T follicular helper cell (primary cell): ENCODE results near the gene NR3C2.

Experiments
- DNase-seq: peaks from one replicate; pipeline ENCODE4 v3.0.0-alpha.2; 2020; ENCODE audit warnings: low read depth
- total RNA-seq, 2 experiments: gene quantifications; one replicate each; lab custom pipeline; 2026; lab: John Stamatoyannopoulos, UW

NR3C2 gene
- 9.2 to 55.8 reads per million in 2 experiments for total RNA-seq

- peak; percentile 97 for DNase-seq
Observed at GRCh38 chr4:148441986-148442831, at the start of gene NR3C2. NR3C2 (minus strand) TSS chr4:148442414.

DNA sequence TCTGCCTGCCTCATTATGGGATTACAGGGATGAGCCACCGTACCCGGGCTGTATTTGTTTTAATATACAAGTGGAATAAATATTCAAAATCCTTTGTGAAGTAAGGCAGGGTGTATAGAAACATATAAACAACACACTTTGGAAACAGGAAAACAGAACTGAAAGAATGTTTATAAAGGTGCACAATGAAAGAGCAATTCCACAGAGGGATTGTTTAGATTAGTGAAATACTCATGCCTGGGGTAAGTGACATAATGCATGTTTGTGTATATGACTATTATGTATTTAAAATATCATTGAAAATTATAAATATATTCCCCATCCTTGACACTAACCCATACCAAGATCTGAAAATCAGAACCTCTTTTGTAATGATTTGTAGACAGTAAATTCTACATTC, 45.0 kb upstream of the NR3C2 start:
- no peak for DNase-seq

DNA sequence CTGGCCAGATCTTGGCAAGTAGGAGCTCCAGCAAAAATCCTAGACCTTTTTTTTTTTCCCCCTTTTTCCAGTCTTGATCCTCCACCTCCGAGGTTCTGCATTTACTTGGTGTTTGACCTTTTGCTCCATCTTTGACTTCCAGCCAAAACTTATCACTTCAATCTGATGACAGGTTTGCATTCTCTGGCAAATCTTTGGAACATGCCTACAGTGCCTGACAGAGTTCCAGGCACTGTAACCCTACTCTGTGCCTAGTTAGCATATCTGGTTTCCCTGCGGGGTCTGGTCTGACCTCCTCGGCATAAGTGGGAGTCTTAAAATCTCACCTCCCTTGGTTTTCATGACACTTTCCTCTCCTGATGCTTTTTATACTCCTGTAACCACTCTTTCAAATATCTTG, 39.4 kb upstream of the NR3C2 start:
- DNase-seq = no peak

DNA sequence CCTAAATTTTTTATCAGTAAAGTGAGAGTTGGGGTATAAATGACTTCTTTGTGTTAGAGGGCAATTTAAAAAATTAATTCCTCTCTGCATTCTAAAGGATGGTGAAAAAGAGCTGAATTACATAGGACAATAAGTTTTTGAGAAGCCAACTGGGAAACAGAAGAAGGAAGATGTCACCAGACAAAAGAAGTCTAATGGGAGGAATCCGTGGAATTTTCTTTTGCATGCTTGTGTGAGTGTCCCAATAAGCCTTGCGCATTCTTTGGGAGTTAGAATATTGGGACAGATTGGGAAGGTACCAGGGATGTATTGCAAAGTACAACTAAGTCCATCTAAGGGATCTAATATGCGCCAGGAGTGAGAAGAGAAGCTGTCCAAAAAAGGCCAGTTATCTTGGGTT, 35.1 kb upstream of the NR3C2 start:
- DNase-seq = no peak

- no peak for DNase-seq
Observed at GRCh38 chr4:148469938-148470337, 27.7 kb upstream of the NR3C2 start.

DNA sequence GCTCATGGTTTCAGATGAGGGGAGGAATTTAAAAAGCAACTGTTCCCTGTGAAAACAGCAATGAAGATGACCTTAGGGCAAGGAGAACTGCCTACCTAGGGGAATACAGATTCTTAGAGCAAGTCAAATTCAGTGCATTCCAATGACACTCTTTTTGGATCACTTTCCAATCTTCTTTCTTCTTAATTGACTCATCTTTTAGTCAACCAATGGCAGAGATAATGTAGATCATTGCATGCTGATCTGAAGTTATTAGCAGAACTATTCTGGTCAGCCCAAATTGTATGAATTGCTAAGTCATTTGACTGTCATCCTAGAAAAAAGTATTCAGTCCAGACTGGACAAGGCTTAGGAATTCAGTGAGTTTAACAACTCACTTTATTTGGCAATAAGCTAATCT, 12.6 kb upstream of the NR3C2 start:
- DNase-seq = no peak

- DNase-seq = no peak
Observed at GRCh38 chr4:148453833-148454232, 11.6 kb upstream of the NR3C2 start.

DNA sequence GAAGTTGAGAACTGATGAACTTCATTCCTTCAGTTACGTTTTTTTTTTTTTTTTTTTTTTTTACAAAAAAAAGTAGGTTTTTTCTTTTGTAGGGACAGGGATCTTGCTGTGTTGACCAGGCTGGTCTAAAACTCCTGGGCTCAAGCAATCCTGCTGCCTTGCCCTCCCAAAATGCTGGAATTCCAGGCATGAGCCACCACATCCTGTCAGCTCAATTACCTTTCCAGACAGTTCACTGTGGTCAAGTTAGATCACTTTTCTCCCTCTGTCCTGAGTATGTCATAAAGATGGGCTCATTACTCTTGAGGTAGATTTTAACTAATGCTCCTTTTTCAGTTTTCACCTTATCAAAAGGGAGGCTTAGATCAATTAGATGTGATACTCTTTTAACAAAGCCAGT, 10.8 kb upstream of the NR3C2 start:
- DNase-seq = no peak

DNA sequence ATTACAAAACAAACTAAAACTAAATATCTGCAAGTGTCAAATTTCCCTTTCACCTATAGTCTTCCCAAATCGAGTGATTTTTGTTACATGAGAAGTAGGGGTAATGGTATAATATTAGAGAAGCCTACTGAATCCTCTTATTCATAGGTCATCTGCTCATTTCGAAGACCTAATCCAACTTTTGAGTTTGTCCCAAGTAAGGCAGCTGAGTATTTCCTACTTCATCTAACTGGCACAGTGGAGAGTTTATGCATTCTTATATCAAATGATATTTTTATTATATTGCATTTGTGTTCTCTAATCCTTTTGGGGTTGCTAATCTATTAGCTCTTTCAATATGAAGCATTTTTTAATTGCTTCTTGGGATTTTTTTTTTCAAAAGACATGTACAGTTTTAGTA, 7.7 kb upstream of the NR3C2 start:
- no peak for DNase-seq

DNA sequence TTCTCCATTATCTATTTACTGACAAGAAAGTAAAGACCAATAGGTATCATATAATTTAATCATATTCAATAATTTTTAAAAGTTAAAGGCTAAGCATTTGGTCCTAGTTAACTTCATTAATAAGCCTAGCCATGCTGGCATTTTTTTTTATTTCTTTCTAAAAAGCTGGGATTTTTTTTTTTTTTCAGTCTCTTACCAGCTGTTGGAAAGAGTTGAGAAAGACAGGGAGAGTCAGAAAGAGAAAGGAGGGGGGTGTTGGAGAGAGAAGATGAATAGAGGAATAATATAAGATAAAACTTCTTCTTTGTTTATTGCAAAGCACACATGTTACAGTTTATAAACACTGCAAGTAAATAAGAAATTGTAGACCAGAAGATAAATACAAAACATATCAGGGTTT, 5.9 kb upstream of the NR3C2 start:
- DNase-seq = no peak

DNA sequence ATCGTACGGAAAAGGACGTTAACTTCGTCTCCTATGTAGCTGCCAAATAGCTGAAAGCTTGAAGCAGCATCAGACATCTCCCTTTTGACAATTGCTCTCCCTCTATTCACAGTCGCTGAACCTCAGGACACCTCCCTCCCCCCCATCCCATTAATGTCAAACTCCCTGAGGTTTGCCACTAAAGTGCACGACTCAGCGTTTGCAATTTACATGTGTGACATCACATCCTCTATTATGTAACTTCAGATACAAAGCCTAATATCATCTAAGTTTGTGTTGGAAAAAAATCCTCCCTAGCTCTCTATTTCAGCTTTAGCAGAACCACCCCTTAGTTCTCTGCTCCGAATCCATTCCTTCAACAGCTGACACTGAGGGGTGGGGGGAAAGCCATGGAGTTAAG, 5.5 kb upstream of the NR3C2 start:
- DNase-seq = peak; percentile 32

- DNase-seq = no peak
Observed at GRCh38 chr4:148445860-148446330, 3.7 kb upstream of the NR3C2 start.

DNA sequence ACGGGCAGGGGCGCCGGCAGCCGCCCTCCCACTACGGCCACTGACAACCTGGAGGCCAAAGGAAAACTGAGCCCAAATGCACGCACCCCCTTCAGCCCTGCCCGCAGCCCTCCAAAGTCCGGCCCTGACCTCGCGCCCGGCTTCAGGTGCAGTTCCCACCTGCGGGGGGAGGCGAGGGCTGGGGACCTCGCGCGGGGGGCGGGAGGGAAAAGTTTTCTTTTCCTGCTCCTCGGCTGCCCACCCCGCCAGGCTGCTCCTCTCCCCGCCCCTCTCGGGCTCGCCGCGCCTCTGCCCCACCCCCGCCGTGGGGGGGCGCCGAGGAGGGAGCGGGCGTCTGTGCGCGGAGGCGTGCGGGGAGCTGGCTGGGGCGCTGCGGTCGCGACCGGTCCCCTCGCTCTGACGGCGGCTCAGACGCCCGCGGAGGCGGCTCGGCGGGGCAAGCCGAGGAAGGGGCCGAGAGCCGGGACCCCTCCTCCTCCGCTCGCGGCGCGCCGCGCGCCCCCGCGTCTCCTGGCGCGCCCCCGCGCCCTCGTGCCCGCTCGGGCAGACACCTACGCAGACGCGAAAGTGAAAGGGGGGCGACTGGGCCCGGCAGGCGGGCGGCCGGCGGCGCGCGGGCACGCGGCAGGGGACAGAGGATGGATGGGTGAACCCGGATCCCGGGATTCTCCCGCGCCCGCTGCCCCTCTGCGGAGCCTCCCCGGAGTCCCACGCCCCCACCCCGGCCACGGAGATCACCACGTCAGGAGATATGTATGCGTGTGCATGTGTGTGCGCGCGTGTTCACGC, 3.1 kb upstream of the NR3C2 start:
- peak; percentile 74 for DNase-seq

GRCh38 chr4:148444296-148445070, 2.3 kb upstream of the NR3C2 start:
- peak; percentile 44 for DNase-seq

DNA sequence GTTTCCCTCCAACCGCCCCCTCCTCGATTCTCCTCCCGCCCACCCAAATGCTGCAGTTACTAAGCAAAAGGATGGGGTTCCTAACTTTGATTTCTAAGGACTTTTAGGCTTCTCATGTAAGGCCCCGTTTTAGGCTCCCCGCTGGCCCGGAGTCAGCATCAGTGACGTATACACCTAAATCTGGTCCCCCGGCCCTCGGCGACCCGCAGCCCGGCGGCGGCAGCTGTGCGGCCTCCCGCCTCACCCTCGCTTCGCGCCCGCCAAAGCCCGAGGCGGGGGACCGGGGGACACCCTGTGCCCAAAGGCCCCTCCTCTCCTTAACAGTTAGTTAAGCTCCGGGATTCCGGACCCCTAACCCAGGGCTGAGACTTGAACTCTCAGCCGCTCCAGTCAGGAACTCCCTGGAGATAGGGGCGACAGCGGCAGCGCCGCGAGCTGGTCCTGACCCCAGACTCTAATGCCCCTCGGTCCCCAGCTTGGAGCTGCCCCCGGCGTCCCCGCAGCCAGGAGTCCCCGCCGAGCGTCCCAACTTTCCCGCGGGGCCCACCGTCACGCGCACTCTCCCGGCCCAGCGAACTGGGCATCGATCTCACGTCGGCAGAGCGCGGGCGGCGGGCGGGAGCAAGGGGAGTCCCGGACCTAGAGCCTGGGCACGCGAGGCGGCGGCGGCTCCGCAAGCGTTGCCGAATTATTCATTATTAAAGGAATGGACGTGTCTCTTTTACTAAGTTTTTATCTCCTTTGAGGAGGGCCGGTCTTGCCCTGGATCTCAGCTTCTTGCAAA, 1.5 kb upstream of the NR3C2 start:
- peak; percentile 20 for DNase-seq

DNA sequence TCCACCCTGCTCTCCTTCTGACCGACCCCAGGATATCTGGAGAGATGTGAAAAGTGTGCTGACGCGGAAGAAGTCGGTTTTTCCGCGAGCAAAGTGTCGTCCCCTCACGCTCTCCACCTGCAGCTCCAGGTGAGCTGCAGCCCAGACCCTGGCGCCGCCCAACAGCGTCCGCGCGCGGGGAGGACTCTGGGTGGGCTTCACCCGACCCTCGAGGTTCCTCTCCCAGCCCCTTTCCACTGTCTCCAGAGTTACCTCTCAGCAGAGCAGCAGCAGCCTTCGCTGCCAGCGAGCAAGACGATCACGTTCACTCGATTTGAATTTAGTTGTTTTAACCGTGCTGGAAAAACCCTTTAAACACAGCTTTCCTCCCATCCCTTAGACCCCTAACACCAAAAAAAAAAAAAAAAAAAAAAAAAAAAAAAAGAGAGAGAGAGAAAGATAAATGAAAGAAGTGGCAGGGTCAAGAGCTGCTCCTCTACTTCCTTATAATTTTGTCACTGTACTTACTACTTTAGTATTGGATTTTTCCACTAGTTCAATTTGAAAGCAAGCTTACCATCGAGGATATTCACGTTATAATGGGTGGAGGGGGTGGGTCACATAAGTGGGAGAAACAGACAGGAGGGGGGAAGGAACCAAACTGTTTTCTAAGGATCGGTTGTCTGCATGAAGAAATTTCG, 758 bp upstream of the NR3C2 start:
- DNase-seq = no peak

DNA sequence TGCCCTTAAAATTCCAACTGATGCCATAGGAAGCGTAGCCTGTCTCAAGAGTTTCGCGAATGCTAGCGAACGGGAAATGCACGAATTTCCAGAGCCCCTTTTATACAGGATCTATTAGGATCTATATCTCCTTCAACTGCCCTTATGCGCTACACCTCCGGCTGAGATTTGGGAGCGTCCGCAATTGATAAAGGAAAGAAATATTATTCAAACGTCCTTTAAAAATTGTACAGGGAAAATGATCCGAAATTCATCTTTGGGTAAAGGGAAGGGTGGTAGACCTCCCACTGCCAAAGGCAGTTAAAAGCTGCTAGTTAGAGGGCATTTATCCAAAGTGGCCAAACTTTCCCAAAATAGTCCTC, 609 bp downstream of the NR3C2 start:
- DNase-seq = no peak

DNA sequence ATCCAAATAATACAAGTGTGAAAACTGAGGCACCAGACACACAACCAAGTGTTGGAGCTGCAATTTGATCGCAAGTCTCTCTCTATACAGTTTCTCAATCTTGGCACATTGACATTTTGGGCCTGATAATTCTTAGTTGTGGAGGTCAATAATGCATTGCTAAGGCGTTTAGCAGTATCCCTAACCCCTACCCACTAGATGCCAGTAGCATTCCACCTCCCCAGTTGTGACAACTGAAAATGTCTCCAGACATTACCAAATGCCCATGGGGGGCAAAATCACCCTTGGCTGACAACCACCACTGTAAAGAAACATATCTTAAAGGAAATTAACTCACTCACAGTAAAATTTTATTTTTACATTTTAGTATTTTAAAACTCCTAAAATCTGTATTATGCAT, 4.2 kb downstream of the NR3C2 start:
- DNase-seq = no peak

GRCh38 chr4:148437439-148437838, 4.8 kb downstream of the NR3C2 start:
- DNase-seq = no peak

DNA sequence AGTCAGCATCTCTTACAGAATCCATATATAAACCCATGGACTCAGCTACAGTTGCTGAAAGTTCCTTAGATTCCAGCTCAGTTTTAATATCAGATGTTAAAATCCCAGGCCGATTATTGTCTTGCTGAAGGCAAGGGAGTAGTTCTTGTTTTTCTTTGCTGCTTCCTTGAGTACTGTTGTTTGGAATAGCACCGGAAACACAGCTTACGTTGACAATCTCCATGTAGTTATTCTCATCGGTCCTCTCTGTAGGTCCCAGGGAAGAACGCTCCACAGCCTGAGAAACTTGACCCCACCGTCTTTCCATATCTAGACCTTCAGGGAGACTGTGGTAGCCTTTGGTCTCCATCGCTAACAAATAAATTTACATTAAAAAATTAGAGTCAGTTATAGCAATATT, 5.7 kb downstream of the NR3C2 start:
- DNase-seq = no peak
